HCT116 (cell line): Measurements from ENCODE around the gene PBX1.

Source experiments
- CEBPB ChIP-seq: IDR thresholded peaks from 2 replicates; pipeline ENCODE4 v1.6.1; 2012; ENCODE audit warnings: low read depth
- ELF1 ChIP-seq: IDR thresholded peaks from 2 replicates; pipeline ENCODE4 v1.6.1; 2012; ENCODE audit warnings: low read depth, borderline replicate concordance
- EZH2 ChIP-seq: fragments of 200-600 bp; sonication (generic); IDR thresholded peaks from 2 replicates; pipeline ENCODE4 v1.6.1; 2017; ENCODE audit warnings: antibody characterized with exemption, mixed run types
- EZH2phosphoT487 ChIP-seq: fragments of 200-600 bp; IDR thresholded peaks from 2 replicates; pipeline ENCODE4 v1.6.1; 2018; ENCODE audit warnings: antibody characterized with exemption, borderline replicate concordance
- POLR2A ChIP-seq: IDR thresholded peaks from 2 replicates; pipeline ENCODE4 v1.7.0; 2011; ENCODE audit warnings: borderline replicate concordance; ENCODE audit not compliant: insufficient read depth, insufficient read length; ENCODE audit errors: extremely low read depth
- POLR2AphosphoS5 ChIP-seq: IDR thresholded peaks from 2 replicates; pipeline ENCODE4 v1.6.1; 2011; ENCODE audit warnings: mild to moderate bottlenecking, low read depth, low read length, moderate library complexity
- RAD21 ChIP-seq: IDR thresholded peaks from 2 replicates; pipeline ENCODE4 v1.6.1; 2012; ENCODE audit warnings: low read depth, mild to moderate bottlenecking
- TCF7L2 ChIP-seq: IDR thresholded peaks from 2 replicates; pipeline ENCODE4 v1.7.0; 2011; ENCODE audit warnings: borderline replicate concordance, inconsistent platforms; ENCODE audit not compliant: insufficient read depth, insufficient read length; ENCODE audit errors: extremely low read depth
- YY1 ChIP-seq: IDR thresholded peaks from 2 replicates; pipeline ENCODE4 v1.6.1; 2011; ENCODE audit warnings: low read length, low read depth, moderate library complexity, mild to moderate bottlenecking; ENCODE audit not compliant: insufficient replicate concordance; ENCODE audit errors: extremely low read depth
- TF ChIP-seq, protein P1 (sequence below), 3 experiments: fragments of 200-600 bp in 1 of 3; sonication (generic) in 1 of 3; IDR thresholded peaks in 2 of 3; conservative IDR thresholded peaks in 1 of 3; 2 replicates each; pipeline ENCODE4 v1.5.1; 2012 to 2017; ENCODE audit warnings: low read depth in 2 of 3, low read length in 2 of 3, antibody characterized with exemption in 1 of 3, borderline replicate concordance in 1 of 3, control low read depth in 1 of 3, mild to moderate bottlenecking in 1 of 3, mixed read lengths in 1 of 3, mixed run types in 1 of 3, moderate library complexity in 1 of 3; ENCODE audit not compliant: insufficient read depth in 1 of 3
- TF ChIP-seq, protein P2 (sequence below): IDR thresholded peaks from 2 replicates; pipeline ENCODE4 v1.6.1; 2012
- TF ChIP-seq, protein P3 (sequence below): IDR thresholded peaks from 2 replicates; pipeline ENCODE4 v1.6.1; 2012

DNA sequence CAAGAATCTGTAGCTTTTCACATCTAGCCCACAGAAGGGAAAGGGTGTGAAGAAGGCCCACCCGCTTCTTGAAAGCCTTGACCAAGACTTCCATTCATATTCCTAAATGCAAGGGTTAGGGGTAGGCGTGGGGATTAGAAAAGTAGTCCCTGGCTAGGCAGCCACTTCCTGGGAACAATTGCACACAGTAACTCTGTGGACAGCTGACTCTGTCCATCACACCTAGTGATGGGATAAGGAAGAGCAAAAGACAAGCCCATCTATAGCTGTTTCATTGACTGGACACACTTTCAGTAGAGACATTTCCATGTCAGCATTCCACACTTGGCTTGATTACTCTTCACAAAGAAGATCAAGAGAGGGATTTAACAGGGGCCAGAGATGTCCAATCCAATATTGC lies 294.2 kb downstream of the PBX1 start:
- TF ChIP-seq TCF7L2 (no peak), EZH2phosphoT487 (no peak), YY1 (no peak), ELF1 (no peak), POLR2AphosphoS5 (no peak), EZH2 (no peak), RAD21 (no peak), POLR2A (no peak), CEBPB (no peak)
- TF ChIP-seq, protein P1, sequence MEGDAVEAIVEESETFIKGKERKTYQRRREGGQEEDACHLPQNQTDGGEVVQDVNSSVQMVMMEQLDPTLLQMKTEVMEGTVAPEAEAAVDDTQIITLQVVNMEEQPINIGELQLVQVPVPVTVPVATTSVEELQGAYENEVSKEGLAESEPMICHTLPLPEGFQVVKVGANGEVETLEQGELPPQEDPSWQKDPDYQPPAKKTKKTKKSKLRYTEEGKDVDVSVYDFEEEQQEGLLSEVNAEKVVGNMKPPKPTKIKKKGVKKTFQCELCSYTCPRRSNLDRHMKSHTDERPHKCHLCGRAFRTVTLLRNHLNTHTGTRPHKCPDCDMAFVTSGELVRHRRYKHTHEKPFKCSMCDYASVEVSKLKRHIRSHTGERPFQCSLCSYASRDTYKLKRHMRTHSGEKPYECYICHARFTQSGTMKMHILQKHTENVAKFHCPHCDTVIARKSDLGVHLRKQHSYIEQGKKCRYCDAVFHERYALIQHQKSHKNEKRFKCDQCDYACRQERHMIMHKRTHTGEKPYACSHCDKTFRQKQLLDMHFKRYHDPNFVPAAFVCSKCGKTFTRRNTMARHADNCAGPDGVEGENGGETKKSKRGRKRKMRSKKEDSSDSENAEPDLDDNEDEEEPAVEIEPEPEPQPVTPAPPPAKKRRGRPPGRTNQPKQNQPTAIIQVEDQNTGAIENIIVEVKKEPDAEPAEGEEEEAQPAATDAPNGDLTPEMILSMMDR (IDR thresholded peaks at IDR 0.05 in 2 of 3, conservative IDR thresholded peaks at IDR 0.05 in 1 of 3; ENCODE audit: borderline replicate concordance in 1 of 3, insufficient read depth in 1 of 3, low read depth in 2 of 3, low read length in 2 of 3), result no peak
- TF ChIP-seq, protein P2, sequence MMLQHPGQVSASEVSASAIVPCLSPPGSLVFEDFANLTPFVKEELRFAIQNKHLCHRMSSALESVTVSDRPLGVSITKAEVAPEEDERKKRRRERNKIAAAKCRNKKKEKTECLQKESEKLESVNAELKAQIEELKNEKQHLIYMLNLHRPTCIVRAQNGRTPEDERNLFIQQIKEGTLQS, result no peak
- TF ChIP-seq, protein P3, sequence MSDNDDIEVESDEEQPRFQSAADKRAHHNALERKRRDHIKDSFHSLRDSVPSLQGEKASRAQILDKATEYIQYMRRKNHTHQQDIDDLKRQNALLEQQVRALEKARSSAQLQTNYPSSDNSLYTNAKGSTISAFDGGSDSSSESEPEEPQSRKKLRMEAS, result no peak
